Activated CD8-positive, alpha-beta T cell treated with anti-CD3 and anti-CD28 coated beads, Interleukin-2, amount 10 ng/mL, durations not matched to agents 7 days and 5 days (primary cell): Measurements from ENCODE around the gene CDK5RAP3. TPM values are rescaled to one million over a fixed set of nuclear protein-coding genes. Genes with fewer than 3 reads are reported as not detected.
"Not testable (repeated sequence)": the region's sequence is repeated elsewhere in the genome, so short reads cannot be mapped to it uniquely, and the experiment has no call there.

Source experiments
- ATAC-seq: fragments of 150-1000 bp; cut with Tn5 transposase; one replicate; pipeline ENCODE4 v1.10.0; 2021; ENCODE audit warnings: moderate library complexity
- CTCF ChIA-PET: fragments of 350-600 bp; sonication (Branson Sonifier 250); formaldehyde crosslinking; loops from one replicate; lab custom pipeline; 2021; ENCODE audit warnings: antibody characterized with exemption; lab: Charles Lee
- POLR2A ChIA-PET: fragments of 350-600 bp; sonication (Branson Sonifier 250); formaldehyde crosslinking; loops from one replicate; lab custom pipeline; 2021; ENCODE audit warnings: antibody characterized with exemption; lab: Charles Lee
- DNase-seq: peaks from one replicate; pipeline ENCODE4 v3.0.0-alpha.2; 2020
- H3K27ac Mint-ChIP-seq: one replicate; pipeline ENCODE4 v1.8.0; 2021; ENCODE audit warnings: mild to moderate bottlenecking, mixed read lengths
- H3K27me3 Mint-ChIP-seq: one replicate; pipeline ENCODE4 v1.8.0; 2021; ENCODE audit warnings: low read depth, mixed read lengths
- H3K36me3 Mint-ChIP-seq: one replicate; pipeline ENCODE4 v1.8.0; 2021; ENCODE audit warnings: low read depth, mixed read lengths
- H3K4me1 Mint-ChIP-seq: one replicate; pipeline ENCODE4 v1.8.0; 2021; ENCODE audit warnings: low read depth, mixed read lengths
- H3K4me3 Mint-ChIP-seq: one replicate; pipeline ENCODE4 v1.8.0; 2021; ENCODE audit warnings: mild to moderate bottlenecking, mixed read lengths
- H3K9me3 Mint-ChIP-seq: one replicate; pipeline ENCODE4 v1.8.0; 2022; ENCODE audit warnings: mixed read lengths; ENCODE audit not compliant: insufficient read depth
- total RNA-seq, 2 experiments: library from RNA; stranded (reverse); gene quantifications; one replicate each; pipeline ENCODE4 v1.2.3, GENCODE V29; 2021

Gene CDK5RAP3
- total RNA-seq, 2 experiments from 2014 or later, result 186 to 196 TPM

GRCh38 chr17:47999582-47999981, 28.7 kb downstream of the CDK5RAP3 start:
- ChIA-PET CTCF (interaction anchor here (0.7 to 5.7 kb wide), 8 partner anchors 12 to 53 kb away, joined by 3 to 30 read pairs (median 11); partner anchors contain the start of gene CDK5RAP3), POLR2A (interaction anchor here (1.2 kb wide), 1 partner anchor 9 kb away, joined by 3 read pairs; no protein-coding TSS in a partner anchor)
- peaks cover 13% of the 10 kb centered on the region for H3K4me1 Mint-ChIP-seq
- peak; percentile 34 for DNase-seq
- ATAC-seq, result peak; percentile 55
- H3K36me3 Mint-ChIP-seq, result no peaks in the 10 kb centered on the region
- no peaks in the 10 kb centered on the region for H3K9me3 Mint-ChIP-seq
- peaks cover 28% of the 10 kb centered on the region for H3K27me3 Mint-ChIP-seq
- no peak overlapping the region for H3K4me3 Mint-ChIP-seq
- no peak overlapping the region for H3K27ac Mint-ChIP-seq

- no peak overlapping the region for H3K27ac Mint-ChIP-seq
Observed at GRCh38 chr17:48001197-48001596, 30.3 kb downstream of the CDK5RAP3 start.

GRCh38 chr17:48001657-48002056, 30.7 kb downstream of the CDK5RAP3 start:
- H3K9me3 Mint-ChIP-seq, DNase-seq, H3K4me3 Mint-ChIP-seq, POLR2A ChIA-PET, H3K27ac Mint-ChIP-seq, H3K36me3 Mint-ChIP-seq, ATAC-seq: not testable (repeated sequence)
- H3K27me3 Mint-ChIP-seq, result peaks cover 29% of the 10 kb centered on the region
- H3K4me1 Mint-ChIP-seq, result peaks cover 15% of the 10 kb centered on the region
- CTCF ChIA-PET, result interaction anchor here (1.3 to 5.7 kb wide), 4 partner anchors 10 to 54 kb away, joined by 6 to 30 read pairs (median 14); partner anchors contain the start of gene CDK5RAP3

More at GRCh38 chr17:48001197-48001596, 30.3 kb downstream of the CDK5RAP3 start:
- ChIA-PET POLR2A (no interaction called here), CTCF (interaction anchor here (1.3 to 5.7 kb wide), 3 partner anchors 10 to 30 kb away, joined by 7 to 30 read pairs (median 20); partner anchors contain the start of gene CDK5RAP3)
- Mint-ChIP-seq H3K4me1 (peaks cover 15% of the 10 kb centered on the region), H3K4me3 (no peak overlapping the region), H3K27me3 (peaks cover 30% of the 10 kb centered on the region), H3K9me3 (no peaks in the 10 kb centered on the region), H3K36me3 (no peaks in the 10 kb centered on the region)
- no peak for DNase-seq
- no peak for ATAC-seq

- ChIA-PET CTCF (interaction anchor here (1.0 to 5.7 kb wide), 5 partner anchors 9 to 55 kb away, joined by 3 to 30 read pairs (median 7); partner anchors contain the start of gene CDK5RAP3), POLR2A (no interaction called here)
- ATAC-seq, result no peak
- H3K4me3 Mint-ChIP-seq, result no peak overlapping the region
- peaks cover 15% of the 10 kb centered on the region for H3K4me1 Mint-ChIP-seq
- DNase-seq, result no peak
- no peaks in the 10 kb centered on the region for H3K9me3 Mint-ChIP-seq
- H3K27me3 Mint-ChIP-seq, result peaks cover 35% of the 10 kb centered on the region
- no peaks in the 10 kb centered on the region for H3K36me3 Mint-ChIP-seq
- no peak overlapping the region for H3K27ac Mint-ChIP-seq
Observed at GRCh38 chr17:48002266-48002915, 31.5 kb downstream of the CDK5RAP3 start.

- ATAC-seq (no peak), DNase-seq (no peak)
- Mint-ChIP-seq H3K27ac (no peak overlapping the region), H3K27me3 (peaks cover 33% of the 10 kb centered on the region), H3K4me3 (no peak overlapping the region), H3K9me3 (no peaks in the 10 kb centered on the region), H3K36me3 (no peaks in the 10 kb centered on the region), H3K4me1 (peaks cover 15% of the 10 kb centered on the region)
- ChIA-PET CTCF (interaction anchor here (1.0 to 5.7 kb wide), 4 partner anchors 8 to 55 kb away, joined by 3 to 30 read pairs (median 5); partner anchors contain the start of gene CDK5RAP3), POLR2A (no interaction called here)
Observed at GRCh38 chr17:48002916-48003416, 32.1 kb downstream of the CDK5RAP3 start.

- Mint-ChIP-seq H3K36me3 (no peaks in the 10 kb centered on the region), H3K4me3 (no peak overlapping the region), H3K27me3 (peaks cover 36% of the 10 kb centered on the region), H3K27ac (no peak overlapping the region), H3K9me3 (no peaks in the 10 kb centered on the region), H3K4me1 (peaks cover 15% of the 10 kb centered on the region)
- ChIA-PET CTCF (interaction anchor here (0.9 to 2.0 kb wide), 8 partner anchors 11 to 77 kb away, joined by 3 to 6 read pairs (median 4); partner anchors contain the start of gene CDK5RAP3), POLR2A (no interaction called here)
- DNase-seq, result no peak
- ATAC-seq, result no peak
Observed at GRCh38 chr17:48003417-48004151, 32.7 kb downstream of the CDK5RAP3 start.

- ATAC-seq, result no peak
- no peak overlapping the region for H3K4me3 Mint-ChIP-seq
- no peaks in the 10 kb centered on the region for H3K36me3 Mint-ChIP-seq
- H3K27me3 Mint-ChIP-seq, result peaks cover 36% of the 10 kb centered on the region
- H3K4me1 Mint-ChIP-seq, result peaks cover 10% of the 10 kb centered on the region
- ChIA-PET CTCF (no interaction called here), POLR2A (no interaction called here)
- no peaks in the 10 kb centered on the region for H3K9me3 Mint-ChIP-seq
- no peak overlapping the region for H3K27ac Mint-ChIP-seq
- DNase-seq, result no peak
Observed at GRCh38 chr17:48004983-48005382, 34.1 kb downstream of the CDK5RAP3 start.

- Mint-ChIP-seq H3K27ac (no peak overlapping the region), H3K9me3 (no peaks in the 10 kb centered on the region), H3K36me3 (no peaks in the 10 kb centered on the region), H3K4me3 (no peak overlapping the region), H3K4me1 (peaks cover 21% of the 10 kb centered on the region), H3K27me3 (peaks cover 43% of the 10 kb centered on the region)
- DNase-seq (no peak), ATAC-seq (no peak)
- ChIA-PET CTCF (interaction anchor here (1.0 to 2.5 kb wide), 3 partner anchors 11 to 57 kb away, joined by 3 to 14 read pairs (median 7); no protein-coding TSS in a partner anchor), POLR2A (no interaction called here)
Observed at GRCh38 chr17:48006936-48007709, 36.2 kb downstream of the CDK5RAP3 start.

- ChIA-PET POLR2A (no interaction called here), CTCF (interaction anchor here (1.0 to 3.4 kb wide), 11 partner anchors 8 to 97 kb away, joined by 3 to 30 read pairs (median 4); partner anchors contain the start of genes CDK5RAP3 and SNX11)
- no peak overlapping the region for H3K4me3 Mint-ChIP-seq
- H3K27me3 Mint-ChIP-seq, result peaks cover 46% of the 10 kb centered on the region
- H3K4me1 Mint-ChIP-seq, result peaks cover 19% of the 10 kb centered on the region
- H3K27ac Mint-ChIP-seq, result no peak overlapping the region
- ATAC-seq (no peak), DNase-seq (no peak)
- no peaks in the 10 kb centered on the region for H3K36me3 Mint-ChIP-seq
- H3K9me3 Mint-ChIP-seq, result no peaks in the 10 kb centered on the region
Observed at GRCh38 chr17:48010193-48010592, 39.3 kb downstream of the CDK5RAP3 start.

- H3K27me3 Mint-ChIP-seq, result peaks cover 44% of the 10 kb centered on the region
- H3K4me3 Mint-ChIP-seq, result peak overlapping the region; percentile 63
- ChIA-PET POLR2A (interaction anchor here (0.6 to 1.0 kb wide), 2 partner anchors 55 to 116 kb away, joined by 6 read pairs; partner anchors contain the start of gene SP2), CTCF (interaction anchor here (0.7 to 3.4 kb wide), 24 partner anchors 9 to 313 kb away, joined by 3 to 30 read pairs (median 4); partner anchors contain the start of genes CDK5RAP3 and SNX11)
- DNase-seq, result peak; percentile 74
- H3K4me1 Mint-ChIP-seq, result peaks cover 22% of the 10 kb centered on the region
- ATAC-seq, result peak; percentile 77
- H3K9me3 Mint-ChIP-seq, result no peaks in the 10 kb centered on the region
- no peaks in the 10 kb centered on the region for H3K36me3 Mint-ChIP-seq
- H3K27ac Mint-ChIP-seq, result no peak overlapping the region
Observed at GRCh38 chr17:48011405-48012150, 40.7 kb downstream of the CDK5RAP3 start.
